Prostate gland (tissue), 2 donors: ENCODE measurements around the gene IREB2.

Experiments used
- CTCF ChIP-seq, 4 experiments: fragments of 200-600 bp in 2 of 4; fragments of 450-650 bp in 2 of 4; sonication (generic) in 2 of 4; IDR thresholded peaks; 1 replicate in 3 of 4; 2 replicates in 1 of 4; pipeline ENCODE4 v1.5.1; 2016 to 2019; ENCODE audit warnings: antibody characterized with exemption in 4 of 4, mild to moderate bottlenecking in 2 of 4, moderate library complexity in 2 of 4
- POLR2A ChIP-seq: fragments of 450-650 bp; IDR thresholded peaks from one replicate; pipeline ENCODE4 v1.6.1; 2016; ENCODE audit warnings: antibody characterized with exemption, mild to moderate bottlenecking
- POLR2AphosphoS5 ChIP-seq: sonication (generic); formaldehyde crosslinking; IDR thresholded peaks from one replicate; pipeline ENCODE4 v1.6.1; 2017; ENCODE audit warnings: antibody characterized with exemption

GRCh38 chr15:78418686-78419085, 19.3 kb upstream of the IREB2 start:
- no peak for TF ChIP-seq CTCF (IDR thresholded peaks at IDR 0.05)
- no peak for TF ChIP-seq POLR2AphosphoS5
- TF ChIP-seq POLR2A, result no peak
